DOHH2 (cell line): ENCODE results near the gene VPS54.

ENCODE experiments used
- H3F3A ChIP-seq: fragments of 200-600 bp; sonication (generic), shearing (Covaris generic); 2 replicates; pipeline ENCODE4 v1.6.0; 2016; ENCODE audit warnings: antibody characterized with exemption, mild to moderate bottlenecking; ENCODE audit not compliant: control insufficient read depth, insufficient read depth
- H3K27ac ChIP-seq: fragments of 200-600 bp; sonication (generic); 2 replicates; pipeline ENCODE4 v1.5.1; 2014; ENCODE audit warnings: low read depth, mild to moderate bottlenecking, low read length, moderate library complexity
- H3K27me3 ChIP-seq: fragments of 200-600 bp; sonication (generic); 2 replicates; pipeline ENCODE4 v1.6.1; 2014; ENCODE audit warnings: mild to moderate bottlenecking, low read length, mixed read lengths; ENCODE audit not compliant: control insufficient read depth
- H3K36me3 ChIP-seq: fragments of 200-600 bp; sonication (generic); 2 replicates; pipeline ENCODE4 v1.6.1; 2014; ENCODE audit warnings: mild to moderate bottlenecking, low read length, moderate library complexity, mixed read lengths; ENCODE audit not compliant: control insufficient read depth
- H3K4me1 ChIP-seq: fragments of 200-600 bp; sonication (generic); 2 replicates; pipeline ENCODE4 v1.6.1; 2014; ENCODE audit warnings: mild to moderate bottlenecking, low read length, mixed read lengths; ENCODE audit not compliant: control insufficient read depth
- H3K4me2 ChIP-seq: fragments of 200-600 bp; sonication (generic); 2 replicates; pipeline ENCODE4 v1.6.0; 2014; ENCODE audit warnings: mild to moderate bottlenecking, low read length, moderate library complexity
- H3K4me3 ChIP-seq: fragments of 200-600 bp; sonication (generic); 2 replicates; pipeline ENCODE4 v1.5.1; 2014; ENCODE audit warnings: mild to moderate bottlenecking, low read length, mixed read lengths
- H3K79me2 ChIP-seq: fragments of 200-600 bp; sonication (generic); 2 replicates; pipeline ENCODE4 v1.6.1; 2014; ENCODE audit warnings: mild to moderate bottlenecking, low read length, mixed read lengths; ENCODE audit not compliant: control insufficient read depth
- H3K9me2 ChIP-seq: fragments of 200-600 bp; sonication (generic); replicated peaks from 2 replicates; pipeline ENCODE4 v1.6.1; 2014; ENCODE audit warnings: mild to moderate bottlenecking, low read length, mixed read lengths; ENCODE audit not compliant: control insufficient read depth
- H3K9me3 ChIP-seq: fragments of 200-600 bp; sonication (generic); 2 replicates; pipeline ENCODE4 v1.6.1; 2014; ENCODE audit warnings: antibody characterized with exemption, low read length, mixed read lengths; ENCODE audit not compliant: control insufficient read depth, insufficient read depth
- H4K20me1 ChIP-seq: fragments of 200-600 bp; sonication (generic); 2 replicates; pipeline ENCODE4 v1.6.0; 2014; ENCODE audit warnings: low read depth, mild to moderate bottlenecking, antibody characterized with exemption, low read length, moderate library complexity; ENCODE audit not compliant: control insufficient read depth, insufficient read depth
- EZH2phosphoT487 ChIP-seq: fragments of 200-600 bp; sonication (generic); IDR thresholded peaks from 2 replicates; pipeline ENCODE4 v1.6.1; 2017; ENCODE audit warnings: borderline replicate concordance, mild to moderate bottlenecking, antibody characterized with exemption, low read length, moderate library complexity, mixed read lengths
- TF ChIP-seq, protein P1 (sequence below): fragments of 200-600 bp; sonication (generic); IDR thresholded peaks from one replicate; pipeline ENCODE4 v1.5.1; 2014; ENCODE audit warnings: antibody characterized with exemption, mild to moderate bottlenecking, low read depth, low read length; ENCODE audit not compliant: poor library complexity, severe bottlenecking

The VPS54 gene

GRCh38 chr2:63879876-63880433 lies 139.3 kb downstream of the VPS54 start:
- Histone ChIP-seq H3K4me2 (no peak overlapping the region), H3K79me2 (peaks cover 8% of the 10 kb centered on the region), H3K4me1 (no peaks in the 10 kb centered on the region), H3K36me3 (peaks cover 53% of the 10 kb centered on the region), H3K27me3 (no peaks in the 10 kb centered on the region), H4K20me1 (no peaks in the 10 kb centered on the region), H3K9me2 (no peaks in the 10 kb centered on the region), H3F3A (no peaks in the 10 kb centered on the region), H3K9me3 (no peaks in the 10 kb centered on the region), H3K4me3 (no peak overlapping the region), H3K27ac (no peak overlapping the region)
- no peak for TF ChIP-seq EZH2phosphoT487

DNA sequence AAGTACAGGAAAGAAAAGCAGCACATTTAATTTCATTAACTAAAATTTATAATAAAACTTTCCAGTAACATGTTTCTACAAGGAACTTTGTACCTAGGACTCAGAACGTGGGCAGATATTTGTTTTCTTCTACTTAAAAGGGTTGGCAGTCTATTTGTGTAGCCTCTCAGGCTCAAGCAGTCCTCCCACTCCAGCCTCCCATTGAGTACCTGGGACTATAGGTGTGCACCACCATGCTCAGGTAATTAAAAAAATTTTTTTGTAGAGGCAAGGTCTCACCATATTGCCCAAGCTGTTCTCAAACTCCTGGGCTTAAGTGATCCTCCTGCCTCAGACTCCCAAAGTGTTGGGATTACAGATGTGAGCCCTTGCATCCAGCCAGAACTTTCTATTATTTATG lies 140.7 kb downstream of the VPS54 start:
- Histone ChIP-seq H3K9me3 (no peaks in the 10 kb centered on the region), H3K79me2 (peaks cover 19% of the 10 kb centered on the region), H3K9me2 (no peaks in the 10 kb centered on the region), H3K4me3 (no peak overlapping the region), H3K27me3 (no peaks in the 10 kb centered on the region), H3K4me1 (no peaks in the 10 kb centered on the region), H3K36me3 (peaks cover 51% of the 10 kb centered on the region), H3F3A (no peaks in the 10 kb centered on the region), H4K20me1 (no peaks in the 10 kb centered on the region), H3K27ac (no peak overlapping the region), H3K4me2 (no peak overlapping the region)
- TF ChIP-seq, protein P1, sequence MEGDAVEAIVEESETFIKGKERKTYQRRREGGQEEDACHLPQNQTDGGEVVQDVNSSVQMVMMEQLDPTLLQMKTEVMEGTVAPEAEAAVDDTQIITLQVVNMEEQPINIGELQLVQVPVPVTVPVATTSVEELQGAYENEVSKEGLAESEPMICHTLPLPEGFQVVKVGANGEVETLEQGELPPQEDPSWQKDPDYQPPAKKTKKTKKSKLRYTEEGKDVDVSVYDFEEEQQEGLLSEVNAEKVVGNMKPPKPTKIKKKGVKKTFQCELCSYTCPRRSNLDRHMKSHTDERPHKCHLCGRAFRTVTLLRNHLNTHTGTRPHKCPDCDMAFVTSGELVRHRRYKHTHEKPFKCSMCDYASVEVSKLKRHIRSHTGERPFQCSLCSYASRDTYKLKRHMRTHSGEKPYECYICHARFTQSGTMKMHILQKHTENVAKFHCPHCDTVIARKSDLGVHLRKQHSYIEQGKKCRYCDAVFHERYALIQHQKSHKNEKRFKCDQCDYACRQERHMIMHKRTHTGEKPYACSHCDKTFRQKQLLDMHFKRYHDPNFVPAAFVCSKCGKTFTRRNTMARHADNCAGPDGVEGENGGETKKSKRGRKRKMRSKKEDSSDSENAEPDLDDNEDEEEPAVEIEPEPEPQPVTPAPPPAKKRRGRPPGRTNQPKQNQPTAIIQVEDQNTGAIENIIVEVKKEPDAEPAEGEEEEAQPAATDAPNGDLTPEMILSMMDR: no peak
- TF ChIP-seq EZH2phosphoT487: no peak

DNA sequence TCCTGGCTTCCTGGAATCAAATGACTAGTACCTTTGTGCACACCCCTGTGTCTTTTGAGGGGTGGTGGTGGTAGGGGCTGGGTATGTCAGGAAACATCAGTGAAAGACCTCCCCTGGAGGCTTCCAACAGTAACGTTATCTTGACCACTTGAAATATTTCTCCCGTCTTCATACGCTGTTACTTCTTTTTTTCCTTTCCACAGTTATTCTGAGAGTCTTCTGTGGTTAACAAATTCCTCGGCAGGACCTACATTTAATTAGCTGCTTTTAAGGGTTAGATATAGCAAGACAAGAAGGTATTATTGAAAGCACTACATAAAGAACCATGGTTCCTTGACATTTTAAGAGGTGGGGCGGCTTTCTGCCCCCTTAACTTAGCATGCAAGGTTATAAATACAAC lies 142.9 kb downstream of the VPS54 start:
- Histone ChIP-seq H3K9me2 (no peaks in the 10 kb centered on the region), H3K9me3 (no peaks in the 10 kb centered on the region), H3K27ac (no peak overlapping the region), H3K27me3 (no peaks in the 10 kb centered on the region), H3K79me2 (peaks cover 35% of the 10 kb centered on the region), H3K4me1 (no peaks in the 10 kb centered on the region), H3K4me2 (no peak overlapping the region), H3K4me3 (no peak overlapping the region), H3F3A (no peaks in the 10 kb centered on the region), H4K20me1 (no peaks in the 10 kb centered on the region), H3K36me3 (peaks cover 51% of the 10 kb centered on the region)
- TF ChIP-seq, protein P1: no peak
- no peak for TF ChIP-seq EZH2phosphoT487

DNA sequence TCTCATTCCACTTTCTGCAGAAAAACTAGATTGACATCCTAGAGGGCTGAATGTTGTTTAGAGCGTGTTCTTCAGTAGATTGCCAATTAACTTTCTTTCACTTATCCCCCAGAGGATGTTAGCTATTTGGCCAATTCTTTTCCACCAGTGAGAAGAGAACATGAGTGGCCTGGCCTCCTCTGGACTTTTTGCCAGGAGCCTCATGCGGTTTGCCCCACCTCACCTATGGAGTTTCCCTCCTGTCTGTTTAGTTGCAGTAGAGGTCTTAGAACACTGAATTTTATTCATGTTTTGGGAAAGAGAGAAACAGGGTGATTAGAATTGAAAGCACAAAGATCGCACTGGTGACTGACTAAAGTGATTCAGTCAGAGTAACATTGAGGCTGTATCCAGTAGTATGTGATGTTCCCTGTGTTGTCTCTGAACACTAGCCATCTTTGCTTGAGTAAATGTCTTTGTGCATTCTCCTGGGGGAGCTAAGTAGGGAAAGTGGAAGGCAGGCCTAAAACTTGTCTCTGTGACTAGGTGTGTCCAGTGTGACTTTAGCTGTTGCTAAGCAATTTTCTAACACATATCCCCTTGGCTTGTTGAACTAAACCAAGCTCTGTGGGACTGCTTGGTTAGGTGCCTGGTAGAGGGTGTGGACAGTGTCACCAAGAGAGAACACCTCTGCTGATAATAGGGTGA lies 143.5 kb downstream of the VPS54 start:
- peaks cover 51% of the 10 kb centered on the region for H3K36me3 ChIP-seq

More for the DNA sequence above, 143.5 kb downstream of the VPS54 start:
- no peak overlapping the region for H3K27ac ChIP-seq
- H3K4me1 ChIP-seq: no peaks in the 10 kb centered on the region
- no peak overlapping the region for H3K4me2 ChIP-seq
- no peaks in the 10 kb centered on the region for H3K9me2 ChIP-seq
- H3K79me2 ChIP-seq: peaks cover 36% of the 10 kb centered on the region
- H3K4me3 ChIP-seq: no peak overlapping the region
- H3K27me3 ChIP-seq: no peaks in the 10 kb centered on the region
- no peaks in the 10 kb centered on the region for H4K20me1 ChIP-seq
- H3F3A ChIP-seq: no peaks in the 10 kb centered on the region
- TF ChIP-seq EZH2phosphoT487: no peak
- TF ChIP-seq, protein P1: no peak
- no peaks in the 10 kb centered on the region for H3K9me3 ChIP-seq
